Measurements from ENCODE around the gene C1QTNF12. TPM values are rescaled to one million over a fixed set of nuclear protein-coding genes. Genes with fewer than 3 reads are reported as not detected.

C1QTNF12 gene
- total and polyA plus RNA-seq, 4 donors, result 1.2 to 3.0 (median 2.0) TPM

DNA sequence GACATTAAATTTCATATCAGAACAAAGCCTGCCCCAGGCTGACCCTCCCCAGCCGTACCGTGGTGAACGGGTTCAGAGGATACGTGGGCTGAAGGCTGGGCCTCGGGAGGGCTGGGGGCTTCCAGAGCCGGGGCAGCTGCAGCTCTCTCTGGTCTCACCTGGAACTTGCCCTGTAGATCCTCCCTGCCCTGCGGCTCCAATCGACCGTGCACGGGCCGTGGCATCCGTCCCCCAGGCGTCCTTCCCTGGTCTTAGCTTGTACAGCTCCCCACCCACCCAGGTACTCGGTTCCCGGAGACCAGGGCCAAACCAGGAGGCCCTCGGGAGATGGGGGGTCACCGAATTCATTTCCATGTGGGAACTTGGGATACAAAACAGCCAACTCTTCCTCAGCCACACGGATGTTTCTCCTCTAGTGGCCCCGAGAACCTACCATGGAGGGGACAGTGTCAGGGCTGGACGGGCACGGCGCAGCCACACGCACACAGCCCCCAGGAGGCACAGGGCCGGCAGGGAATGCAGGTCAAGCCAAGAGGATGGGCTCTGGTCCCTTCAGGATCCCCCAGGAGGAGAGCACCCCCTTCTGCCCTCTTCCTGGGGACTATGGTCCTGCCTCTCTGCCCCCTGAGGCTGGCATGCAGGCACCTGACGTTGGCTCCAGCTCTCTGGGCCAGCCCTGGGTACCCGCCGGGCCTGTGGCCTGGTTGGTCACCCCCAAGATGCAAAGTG is 11.3 kb downstream of the C1QTNF12 start:
- no peak overlapping the region for H3K4me3 ChIP-seq
- H3K9ac ChIP-seq (ENCODE audit: insufficient read depth in 1 of 2, low read length in 2 of 2), result no peak overlapping the region
- no peak overlapping the region for H3K27ac ChIP-seq (ENCODE audit: low read depth in 1 of 2, low read length in 1 of 2)
- H3K27me3 ChIP-seq (ENCODE audit: control insufficient read depth in 3 of 3, insufficient read depth in 3 of 3, low read length in 2 of 3), result peaks cover 0 to 27% (median 0%) of the 10 kb centered on the region in 3 donors
- no peak for ATAC-seq (ENCODE audit: insufficient read depth, low FRiP score)
- H3K9me3 ChIP-seq (ENCODE audit: control insufficient read depth in 4 of 4, insufficient read depth in 3 of 4, low read length in 3 of 4), result peaks cover 0 to 8% (median 0%) of the 10 kb centered on the region in 4 donors
- DNase-seq, result no peak
- 93 to 95% methylated on average over 25 to 27 of the region's 27 CpGs for WGBS, 2 donors
- TF ChIP-seq, protein P1, sequence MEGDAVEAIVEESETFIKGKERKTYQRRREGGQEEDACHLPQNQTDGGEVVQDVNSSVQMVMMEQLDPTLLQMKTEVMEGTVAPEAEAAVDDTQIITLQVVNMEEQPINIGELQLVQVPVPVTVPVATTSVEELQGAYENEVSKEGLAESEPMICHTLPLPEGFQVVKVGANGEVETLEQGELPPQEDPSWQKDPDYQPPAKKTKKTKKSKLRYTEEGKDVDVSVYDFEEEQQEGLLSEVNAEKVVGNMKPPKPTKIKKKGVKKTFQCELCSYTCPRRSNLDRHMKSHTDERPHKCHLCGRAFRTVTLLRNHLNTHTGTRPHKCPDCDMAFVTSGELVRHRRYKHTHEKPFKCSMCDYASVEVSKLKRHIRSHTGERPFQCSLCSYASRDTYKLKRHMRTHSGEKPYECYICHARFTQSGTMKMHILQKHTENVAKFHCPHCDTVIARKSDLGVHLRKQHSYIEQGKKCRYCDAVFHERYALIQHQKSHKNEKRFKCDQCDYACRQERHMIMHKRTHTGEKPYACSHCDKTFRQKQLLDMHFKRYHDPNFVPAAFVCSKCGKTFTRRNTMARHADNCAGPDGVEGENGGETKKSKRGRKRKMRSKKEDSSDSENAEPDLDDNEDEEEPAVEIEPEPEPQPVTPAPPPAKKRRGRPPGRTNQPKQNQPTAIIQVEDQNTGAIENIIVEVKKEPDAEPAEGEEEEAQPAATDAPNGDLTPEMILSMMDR (IDR thresholded peaks at IDR 0.05; ENCODE audit: control extremely low read depth, extremely low read depth), result no peak
- peaks cover 0 to 6% (median under 1%) of the 10 kb centered on the region in 4 donors for H3K36me3 ChIP-seq (ENCODE audit: control insufficient read depth in 4 of 4, insufficient read depth in 4 of 4, low read length in 4 of 4)
- H3K4me1 ChIP-seq (ENCODE audit: control insufficient read depth in 5 of 5, insufficient read depth in 5 of 5, low read length in 5 of 5), result peaks cover 0 to 18% (median 5%) of the 10 kb centered on the region in 5 donors

DNA sequence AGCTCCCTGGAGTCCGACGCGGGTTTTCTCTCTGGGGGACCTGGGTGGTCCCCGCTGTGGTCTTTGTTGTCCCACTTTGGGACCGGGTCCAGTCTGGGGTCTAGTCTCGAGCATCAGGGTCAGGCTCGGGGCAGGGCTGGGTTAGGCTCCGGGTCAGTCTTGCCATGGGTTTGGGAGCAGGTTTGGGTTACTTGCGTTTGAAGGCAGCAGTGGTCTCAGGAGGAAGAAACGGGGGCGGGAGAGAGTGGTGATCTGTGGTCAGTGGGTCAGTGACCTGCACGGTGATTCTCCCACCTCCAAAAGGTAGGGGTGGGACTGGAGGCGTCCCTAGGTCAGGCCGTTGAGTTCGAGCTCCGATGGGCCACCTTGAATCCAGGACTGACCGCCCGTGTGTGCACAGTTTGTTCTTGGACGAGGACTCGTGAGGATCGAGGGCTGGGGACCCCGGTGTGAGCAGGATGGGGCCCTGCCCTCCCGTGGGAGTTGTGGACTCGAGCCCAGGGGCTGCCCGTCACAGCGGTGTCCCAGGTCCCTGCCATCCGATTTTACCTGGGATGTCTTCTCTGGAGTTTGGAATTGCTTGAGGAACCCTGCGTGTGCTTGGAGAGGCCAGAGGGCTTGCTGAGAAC is 12.2 kb downstream of the C1QTNF12 start:
- Histone ChIP-seq H3K4me3 (no peak overlapping the region), H3K9me3 (ENCODE audit: control insufficient read depth in 4 of 4, insufficient read depth in 3 of 4, low read length in 3 of 4) (peaks cover 0 to 8% (median 0%) of the 10 kb centered on the region in 4 donors), H3K36me3 (ENCODE audit: control insufficient read depth in 4 of 4, insufficient read depth in 4 of 4, low read length in 4 of 4) (peaks cover 0 to 6% (median under 1%) of the 10 kb centered on the region in 4 donors), H3K27me3 (ENCODE audit: control insufficient read depth in 3 of 3, insufficient read depth in 3 of 3, low read length in 2 of 3) (peaks cover 0 to 20% (median 0%) of the 10 kb centered on the region in 3 donors), H3K27ac (ENCODE audit: low read depth in 1 of 2, low read length in 1 of 2) (no peak overlapping the region), H3K4me1 (ENCODE audit: control insufficient read depth in 5 of 5, insufficient read depth in 5 of 5, low read length in 5 of 5) (peaks cover 0 to 26% (median 7%) of the 10 kb centered on the region in 5 donors), H3K9ac (ENCODE audit: insufficient read depth in 1 of 2, low read length in 2 of 2) (no peak overlapping the region)
- 96 to 97% methylated on average over 28 of the region's 28 CpGs for WGBS, 2 donors
- ATAC-seq (ENCODE audit: insufficient read depth, low FRiP score) (no peak), DNase-seq (no peak)
- TF ChIP-seq, protein P1 (IDR thresholded peaks at IDR 0.05; ENCODE audit: control extremely low read depth, extremely low read depth), result no peak

DNA sequence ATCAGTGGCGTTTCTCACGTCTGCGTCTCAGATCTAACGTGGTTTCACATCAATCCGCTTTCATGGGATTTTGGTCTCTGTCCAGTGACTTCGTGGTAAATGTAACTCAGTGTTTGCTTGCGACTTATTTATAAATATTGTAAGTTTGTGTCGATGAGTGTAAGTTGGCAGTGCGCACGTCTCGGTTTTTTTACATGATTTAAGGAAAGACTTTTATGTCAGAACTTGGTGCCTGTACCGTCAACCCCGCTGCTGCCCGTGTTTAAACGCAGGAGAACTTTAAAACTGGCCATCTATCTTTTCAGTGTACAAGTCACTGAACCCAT is 13.0 kb downstream of the C1QTNF12 start:
- WGBS, 2 donors, result 97% methylated on average over 15 of the region's 15 CpGs
- no peak overlapping the region for H3K27ac ChIP-seq (ENCODE audit: low read depth in 1 of 2, low read length in 1 of 2)
- peaks cover 0 to 7% (median 3%) of the 10 kb centered on the region in 4 donors for H3K36me3 ChIP-seq (ENCODE audit: control insufficient read depth in 4 of 4, insufficient read depth in 4 of 4, low read length in 4 of 4)
- no peak for DNase-seq
- H3K4me1 ChIP-seq (ENCODE audit: control insufficient read depth in 5 of 5, insufficient read depth in 5 of 5, low read length in 5 of 5), result peaks cover 0 to 26% (median 7%) of the 10 kb centered on the region in 5 donors
- peaks cover 0 to 17% (median 0%) of the 10 kb centered on the region in 3 donors for H3K27me3 ChIP-seq (ENCODE audit: control insufficient read depth in 3 of 3, insufficient read depth in 3 of 3, low read length in 2 of 3)
- H3K4me3 ChIP-seq, result no peak overlapping the region
- TF ChIP-seq, protein P1 (IDR thresholded peaks at IDR 0.05; ENCODE audit: control extremely low read depth, extremely low read depth), result no peak
- H3K9ac ChIP-seq (ENCODE audit: insufficient read depth in 1 of 2, low read length in 2 of 2), result no peak overlapping the region
- no peak for ATAC-seq (ENCODE audit: insufficient read depth, low FRiP score)
- peaks cover 0 to 8% (median 0%) of the 10 kb centered on the region in 4 donors for H3K9me3 ChIP-seq (ENCODE audit: control insufficient read depth in 4 of 4, insufficient read depth in 3 of 4, low read length in 3 of 4)

Data from lung (tissue), 12 donors.